Suprapubic skin (tissue), 4 donors: ENCODE data around the gene TSHZ2. TPM values are rescaled to one million over a fixed set of nuclear protein-coding genes. Genes with fewer than 3 reads are reported as not detected.

ENCODE experiments used
- DNase-seq, 2 donors: peaks; one replicate each; pipeline ENCODE4 v3.0.0-alpha.2; 2019; ENCODE audit warnings: low spot score in 2 of 2
- H3K27ac ChIP-seq: fragments of 200-600 bp; sonication (generic); one replicate; pipeline ENCODE4 v1.5.1; 2019
- H3K27me3 ChIP-seq: fragments of 200-600 bp; sonication (generic); one replicate; pipeline ENCODE4 v1.5.1; 2019
- H3K36me3 ChIP-seq: fragments of 200-600 bp; sonication (generic); one replicate; pipeline ENCODE4 v1.5.1; 2019
- H3K4me1 ChIP-seq: fragments of 200-600 bp; sonication (generic); one replicate; pipeline ENCODE4 v1.5.1; 2019
- H3K4me3 ChIP-seq: fragments of 200-600 bp; sonication (generic); one replicate; pipeline ENCODE4 v1.5.1; 2019; ENCODE audit warnings: mild to moderate bottlenecking
- H3K9me3 ChIP-seq: fragments of 200-600 bp; sonication (generic); one replicate; pipeline ENCODE4 v1.5.1; 2019
- CTCF ChIP-seq, 2 donors: fragments of 200-600 bp in 1 of 2; fragments of 450-650 bp in 1 of 2; sonication (generic) in 1 of 2; IDR thresholded peaks; one replicate each; pipeline ENCODE4 v1.5.1; 2016 to 2019; ENCODE audit warnings: antibody characterized with exemption in 2 of 2, mild to moderate bottlenecking in 1 of 2, moderate library complexity in 1 of 2
- EP300 ChIP-seq: sonication (generic); formaldehyde crosslinking; IDR thresholded peaks from one replicate; pipeline ENCODE4 v1.6.1; 2017; ENCODE audit warnings: antibody characterized with exemption
- POLR2A ChIP-seq, 2 donors: fragments of 450-650 bp; IDR thresholded peaks; one replicate each; pipeline ENCODE4 v1.6.1; 2017; ENCODE audit warnings: antibody characterized with exemption in 2 of 2, mild to moderate bottlenecking in 2 of 2, moderate library complexity in 2 of 2
- POLR2AphosphoS5 ChIP-seq, 3 donors: sonication (generic); formaldehyde crosslinking; IDR thresholded peaks; one replicate each; pipeline ENCODE4 v1.6.1; 2017; ENCODE audit warnings: antibody characterized with exemption in 3 of 3
- WGBS: methylation state at CpG from one replicate; pipeline ENCODE4 v1.1.5; 2018; 5-methylcytosine and 5-hydroxymethylcytosine counted together
- total RNA-seq, 4 donors: library from RNA; depleted of rRNA; stranded (reverse); fragments of >200 nt; gene quantifications; one replicate each; pipeline ENCODE4 v1.1.0, GENCODE V29; 2016

TSHZ2 gene
- total RNA-seq, 4 donors from 2014 or later, result 10.2 to 24.7 (median 19.2) TPM

GRCh38 chr20:53100476-53100911 is 128.3 kb downstream of the TSHZ2 start:
- Histone ChIP-seq H3K4me3 (no peak overlapping the region), H3K9me3 (no peaks in the 10 kb centered on the region), H3K4me1 (peaks cover 18% of the 10 kb centered on the region), H3K36me3 (no peaks in the 10 kb centered on the region), H3K27ac (no peak overlapping the region), H3K27me3 (no peaks in the 10 kb centered on the region)
- DNase-seq, result no peak
- 14% methylated on average over 3 of the region's 3 CpGs for WGBS
- TF ChIP-seq POLR2A (IDR thresholded peaks at IDR 0.05), result no peak
- TF ChIP-seq POLR2AphosphoS5 (IDR thresholded peaks at IDR 0.05), result peak in 1 of 3 donors; percentile 14
- TF ChIP-seq CTCF (IDR thresholded peaks at IDR 0.05), result no peak
- no peak for TF ChIP-seq EP300

GRCh38 chr20:53101992-53102760 is 130.0 kb downstream of the TSHZ2 start:
- WGBS, result 80% methylated on average over 6 of the region's 6 CpGs
- H3K27ac ChIP-seq, result no peak overlapping the region

GRCh38 chr20:53103124-53103523 is 131.0 kb downstream of the TSHZ2 start:
- peaks cover 18% of the 10 kb centered on the region for H3K4me1 ChIP-seq
- 90% methylated on average over 1 of the region's 1 CpG for WGBS
- TF ChIP-seq POLR2AphosphoS5 (IDR thresholded peaks at IDR 0.05) (no peak), POLR2A (IDR thresholded peaks at IDR 0.05) (no peak), EP300 (no peak), CTCF (IDR thresholded peaks at IDR 0.05) (no peak)
- no peak for DNase-seq
- no peak overlapping the region for H3K4me3 ChIP-seq
- H3K36me3 ChIP-seq, result no peaks in the 10 kb centered on the region
- no peak overlapping the region for H3K27ac ChIP-seq
- no peaks in the 10 kb centered on the region for H3K27me3 ChIP-seq
- H3K9me3 ChIP-seq, result no peaks in the 10 kb centered on the region

More at GRCh38 chr20:53101992-53102760, 130.0 kb downstream of the TSHZ2 start:
- no peaks in the 10 kb centered on the region for H3K27me3 ChIP-seq
- H3K9me3 ChIP-seq, result no peaks in the 10 kb centered on the region
- DNase-seq, result no peak
- no peaks in the 10 kb centered on the region for H3K36me3 ChIP-seq
- TF ChIP-seq POLR2A (IDR thresholded peaks at IDR 0.05) (no peak), EP300 (no peak), POLR2AphosphoS5 (IDR thresholded peaks at IDR 0.05) (no peak), CTCF (IDR thresholded peaks at IDR 0.05) (no peak)
- peaks cover 18% of the 10 kb centered on the region for H3K4me1 ChIP-seq
- H3K4me3 ChIP-seq, result no peak overlapping the region

GRCh38 chr20:53104884-53105283 is 132.7 kb downstream of the TSHZ2 start:
- no peaks in the 10 kb centered on the region for H3K36me3 ChIP-seq
- no peak overlapping the region for H3K4me3 ChIP-seq
- H3K4me1 ChIP-seq, result peaks cover 15% of the 10 kb centered on the region
- 71% methylated on average over 7 of the region's 7 CpGs for WGBS
- no peaks in the 10 kb centered on the region for H3K9me3 ChIP-seq
- DNase-seq, result no peak
- H3K27me3 ChIP-seq, result no peaks in the 10 kb centered on the region
- H3K27ac ChIP-seq, result no peak overlapping the region
- TF ChIP-seq POLR2AphosphoS5 (IDR thresholded peaks at IDR 0.05) (no peak), EP300 (no peak)

GRCh38 chr20:53116733-53117132 is 144.6 kb downstream of the TSHZ2 start:
- no peaks in the 10 kb centered on the region for H3K9me3 ChIP-seq
- no peaks in the 10 kb centered on the region for H3K4me1 ChIP-seq
- TF ChIP-seq POLR2A (IDR thresholded peaks at IDR 0.05) (no peak), EP300 (no peak)
- H3K27ac ChIP-seq, result no peak overlapping the region
- H3K4me3 ChIP-seq, result no peak overlapping the region
- DNase-seq, result no peak
- H3K36me3 ChIP-seq, result no peaks in the 10 kb centered on the region
- WGBS, result 92% methylated on average over 3 of the region's 3 CpGs
- no peaks in the 10 kb centered on the region for H3K27me3 ChIP-seq

DNA sequence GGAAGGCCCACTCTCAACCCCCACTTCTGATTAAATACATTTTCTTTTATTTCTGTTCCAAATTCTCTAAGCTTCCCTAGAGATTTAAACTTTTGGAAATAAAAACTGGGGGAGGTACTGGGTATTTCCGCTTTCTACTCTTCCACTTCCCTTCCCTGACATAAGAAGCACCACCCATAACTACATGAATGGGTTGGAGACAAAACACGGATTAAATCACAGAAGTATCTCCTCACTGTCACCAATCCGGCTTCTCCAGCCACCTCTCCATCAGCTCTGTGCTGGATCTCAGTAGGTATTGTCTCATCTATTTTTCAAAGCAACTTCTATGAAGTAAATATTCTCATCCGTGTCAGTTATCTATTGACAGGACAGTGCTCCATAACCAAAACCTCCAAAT is 150.7 kb downstream of the TSHZ2 start:
- Histone ChIP-seq H3K9me3 (no peaks in the 10 kb centered on the region), H3K27me3 (no peaks in the 10 kb centered on the region), H3K36me3 (no peaks in the 10 kb centered on the region), H3K4me3 (no peak overlapping the region), H3K27ac (no peak overlapping the region), H3K4me1 (no peaks in the 10 kb centered on the region)
- WGBS, result 80% methylated on average over 4 of the region's 4 CpGs
- no peak for DNase-seq
- TF ChIP-seq CTCF (IDR thresholded peaks at IDR 0.05) (no peak), POLR2A (IDR thresholded peaks at IDR 0.05) (no peak), POLR2AphosphoS5 (IDR thresholded peaks at IDR 0.05) (no peak), EP300 (no peak)
